Lower lobe of right lung (tissue), 2 donors: Measurements from ENCODE around the gene CA10. TPM values are rescaled to one million over a fixed set of nuclear protein-coding genes. Genes with fewer than 3 reads are reported as not detected.

Source experiments
- ATAC-seq, 2 donors: fragments of 200-7000 bp; cut with Tn5 transposase; one replicate each; pipeline ENCODE4 v1.9.1; 2020 to 2022; ENCODE audit warnings: mild to moderate bottlenecking in 2 of 2, moderate library complexity in 2 of 2
- DNase-seq: peaks from one replicate; pipeline ENCODE4 v3.0.0-alpha.2; 2020
- H3K27ac ChIP-seq: fragments of 200-600 bp; one replicate; pipeline ENCODE4 v1.8.0; 2022
- H3K27me3 ChIP-seq: fragments of 200-600 bp; one replicate; pipeline ENCODE4 v1.8.0; 2022; ENCODE audit warnings: low read depth
- H3K36me3 ChIP-seq: fragments of 200-600 bp; one replicate; pipeline ENCODE4 v1.8.0; 2022; ENCODE audit warnings: mild to moderate bottlenecking
- H3K4me1 ChIP-seq: fragments of 200-600 bp; one replicate; pipeline ENCODE4 v1.8.0; 2022
- H3K4me3 ChIP-seq: fragments of 200-600 bp; one replicate; pipeline ENCODE4 v1.8.0; 2022; ENCODE audit warnings: mild to moderate bottlenecking
- H3K9me3 ChIP-seq: fragments of 200-600 bp; one replicate; pipeline ENCODE4 v1.8.0; 2022
- CTCF ChIP-seq: fragments of 200-600 bp; IDR thresholded peaks from one replicate; pipeline ENCODE4 v1.8.0; 2022; ENCODE audit warnings: antibody characterized with exemption, mild to moderate bottlenecking
- intact Hi-C: fragments of 100-400 bp; cut with DNase I; formaldehyde crosslinking; loops from one replicate; pipeline ENCODE4 v1.11.0; 2022
- total RNA-seq: library from RNA; stranded (reverse); fragmentation: NEBNext Ultra II Directional; extraction: Animal tissue kit (Norgen Biotek cat#: 25700); gene quantifications from one replicate; pipeline ENCODE4 v1.2.1, GENCODE V29; 2021
- donor health status: DM: no; HTN: yes; CAD: no; lungs with severe emphysema.

Gene CA10
- total RNA-seq, 1 donor from 2014 or later = not detected

GRCh38 chr17:51721730-51722129 is 436.8 kb downstream of the CA10 start:
- Histone ChIP-seq H3K4me1 (no peaks in the 10 kb centered on the region), H3K27ac (no peak overlapping the region), H3K9me3 (no peaks in the 10 kb centered on the region), H3K36me3 (no peaks in the 10 kb centered on the region), H3K27me3 (no peaks in the 10 kb centered on the region), H3K4me3 (no peak overlapping the region)
- no peak for TF ChIP-seq CTCF
- intact Hi-C loops = no loop called here
- no peak for ATAC-seq
- no peak for DNase-seq

- Histone ChIP-seq H3K27me3 (no peaks in the 10 kb centered on the region), H3K27ac (no peak overlapping the region), H3K36me3 (no peaks in the 10 kb centered on the region), H3K9me3 (no peaks in the 10 kb centered on the region), H3K4me1 (no peaks in the 10 kb centered on the region), H3K4me3 (no peak overlapping the region)
- no peak for DNase-seq
- intact Hi-C loops = no loop called here
- no peak for TF ChIP-seq CTCF
- no peak for ATAC-seq
Observed at GRCh38 chr17:51720439-51720838, 438.1 kb downstream of the CA10 start.

- Histone ChIP-seq H3K27ac (no peak overlapping the region), H3K36me3 (no peaks in the 10 kb centered on the region), H3K4me3 (no peak overlapping the region), H3K9me3 (no peaks in the 10 kb centered on the region), H3K27me3 (no peaks in the 10 kb centered on the region), H3K4me1 (no peaks in the 10 kb centered on the region)
- no peak for TF ChIP-seq CTCF
- ATAC-seq = no peak
- DNase-seq = no peak
- intact Hi-C loops = no loop called here
Observed at GRCh38 chr17:51718983-51719382, 439.5 kb downstream of the CA10 start.

GRCh38 chr17:51711581-51711980 is 446.9 kb downstream of the CA10 start:
- Histone ChIP-seq H3K27ac (no peak overlapping the region), H3K4me3 (no peak overlapping the region), H3K36me3 (no peaks in the 10 kb centered on the region), H3K4me1 (no peaks in the 10 kb centered on the region), H3K27me3 (no peaks in the 10 kb centered on the region), H3K9me3 (no peaks in the 10 kb centered on the region)
- intact Hi-C loops = no loop called here
- ATAC-seq (no peak), DNase-seq (no peak)
- no peak for TF ChIP-seq CTCF

GRCh38 chr17:51710634-51710979 is 447.9 kb downstream of the CA10 start:
- Histone ChIP-seq H3K27me3 (no peaks in the 10 kb centered on the region), H3K4me1 (no peaks in the 10 kb centered on the region), H3K27ac (no peak overlapping the region), H3K4me3 (no peak overlapping the region), H3K9me3 (no peaks in the 10 kb centered on the region), H3K36me3 (no peaks in the 10 kb centered on the region)
- no peak for ATAC-seq
- no peak for TF ChIP-seq CTCF
- intact Hi-C loops = no loop called here
- no peak for DNase-seq
